GM19025 (cell line): ENCODE results near the gene UNC5CL.

Experiments used
- ATAC-seq: cut with Tn5 transposase; IDR thresholded peaks from one replicate; pipeline ENCODE4 v1.9.1; 2021; ENCODE audit warnings: mild to moderate bottlenecking, low read depth, moderate library complexity; ENCODE audit not compliant: unreplicated experiment

UNC5CL gene

GRCh38 chr6:41065550-41066026 is 26.6 kb upstream of the UNC5CL start:
- no peak for ATAC-seq

DNA sequence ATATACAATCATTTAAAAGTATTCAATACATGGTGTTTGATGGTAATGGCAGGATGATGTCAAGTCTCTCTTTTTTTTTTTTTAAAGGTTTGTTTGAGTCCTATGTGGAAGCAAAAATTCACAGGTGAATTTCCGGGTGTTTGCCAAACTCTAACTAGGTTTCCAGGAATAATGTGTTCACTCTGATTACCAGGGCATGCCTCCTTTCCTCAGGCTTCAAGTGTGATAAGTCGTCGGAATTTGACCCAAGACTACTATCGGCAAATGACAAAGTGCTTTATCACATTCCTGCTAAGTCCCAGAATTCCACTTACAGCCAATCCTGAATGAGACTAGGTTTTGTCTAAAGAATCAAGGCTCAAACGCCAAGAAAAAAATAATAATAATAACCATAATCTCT is 25.8 kb upstream of the UNC5CL start:
- no peak for ATAC-seq

GRCh38 chr6:41063884-41064285 is 24.9 kb upstream of the UNC5CL start:
- no peak for ATAC-seq

GRCh38 chr6:41062056-41062455 is 23.0 kb upstream of the UNC5CL start:
- ATAC-seq, result no peak

DNA sequence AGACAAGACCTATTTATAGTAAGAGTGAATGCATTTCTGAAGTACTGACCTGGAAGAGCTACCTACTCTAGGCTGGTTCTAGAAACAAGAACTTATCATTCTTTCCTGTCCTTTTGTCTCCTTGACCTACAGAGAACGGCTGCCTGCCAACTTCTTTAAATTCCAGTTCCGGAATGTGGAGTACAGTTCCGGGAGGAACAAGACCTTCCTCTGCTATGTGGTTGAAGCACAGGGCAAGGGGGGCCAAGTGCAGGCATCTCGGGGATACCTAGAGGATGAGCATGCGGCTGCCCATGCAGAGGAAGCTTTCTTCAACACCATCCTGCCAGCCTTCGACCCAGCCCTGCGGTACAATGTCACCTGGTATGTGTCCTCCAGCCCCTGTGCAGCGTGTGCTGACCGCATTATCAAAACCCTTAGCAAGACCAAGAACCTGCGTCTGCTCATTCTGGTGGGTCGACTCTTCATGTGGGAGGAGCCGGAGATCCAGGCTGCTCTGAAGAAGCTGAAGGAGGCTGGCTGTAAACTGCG is 22.2 kb upstream of the UNC5CL start:
- no peak for ATAC-seq

DNA sequence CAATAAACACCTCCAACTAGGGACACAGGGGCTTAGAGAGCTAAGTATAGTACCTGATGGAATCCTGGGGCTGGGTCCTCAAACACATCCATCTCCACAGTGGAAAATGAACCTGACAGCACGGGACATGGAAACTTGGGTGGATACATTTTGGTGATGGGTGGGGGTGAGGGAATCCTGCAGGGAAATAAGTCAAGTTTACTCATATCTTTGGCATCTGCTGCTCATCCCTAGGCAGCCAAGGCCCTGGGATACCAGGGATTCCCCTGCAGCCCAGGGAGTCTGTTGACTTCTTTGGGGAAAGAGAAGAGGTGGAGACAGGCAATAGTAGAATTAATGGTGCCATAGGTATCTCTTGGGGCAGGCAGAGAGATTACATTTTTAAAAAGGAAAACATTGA is 20.5 kb upstream of the UNC5CL start:
- no peak for ATAC-seq

DNA sequence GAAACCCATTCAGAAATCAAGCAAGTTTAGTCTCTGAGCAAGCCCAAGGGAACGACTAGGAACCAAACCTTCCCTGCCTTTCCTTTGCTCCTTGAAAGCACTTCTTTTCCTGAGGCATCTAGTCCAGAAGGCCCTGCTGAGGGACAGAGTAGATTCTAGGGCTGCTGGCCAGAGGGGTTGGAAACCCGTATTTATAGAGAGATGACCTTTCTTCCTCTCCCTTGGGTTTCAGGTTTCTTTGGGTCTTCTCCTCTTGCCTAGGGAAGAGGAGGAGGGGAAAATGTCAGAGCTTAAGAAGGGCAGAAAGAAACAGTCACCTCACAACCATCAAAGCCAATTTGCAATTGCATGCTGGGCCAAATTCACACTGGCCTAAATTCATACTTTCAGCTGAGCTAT is 19.8 kb upstream of the UNC5CL start:
- ATAC-seq, result no peak

DNA sequence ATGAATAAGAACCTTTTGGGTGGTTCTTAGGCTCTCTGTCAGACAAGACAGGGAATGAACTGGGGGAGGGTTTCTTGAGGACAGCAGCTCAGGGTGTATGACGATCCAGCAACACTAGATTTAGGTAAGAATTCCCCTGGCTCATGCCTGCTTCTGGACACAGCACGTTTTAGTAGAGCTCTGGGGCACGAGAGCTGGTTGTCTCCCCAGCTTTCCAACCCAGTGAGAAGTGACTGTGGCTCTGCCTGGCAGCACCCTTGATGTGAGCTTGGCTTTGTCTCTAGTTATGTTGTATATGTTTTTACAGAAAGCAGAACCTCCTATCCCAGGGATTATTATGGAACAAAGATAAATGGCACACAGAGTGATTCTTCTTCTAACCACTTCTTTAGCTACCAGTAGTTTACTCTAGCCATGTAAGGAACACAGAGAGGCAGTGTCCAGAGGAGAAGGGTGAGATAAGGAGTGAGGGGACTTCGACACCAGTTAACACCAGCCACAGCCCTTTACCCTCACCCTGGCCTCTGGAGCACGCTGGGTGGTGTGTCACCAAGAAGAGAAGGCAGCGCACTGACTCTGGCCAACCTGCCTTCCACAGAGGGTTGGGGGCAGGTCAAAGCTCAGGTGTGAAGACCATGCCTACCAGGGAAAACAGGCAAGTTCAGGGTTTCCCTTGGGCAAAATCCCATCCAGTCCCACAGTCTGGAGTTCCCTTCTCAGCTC is 17.9 kb upstream of the UNC5CL start:
- ATAC-seq, result no peak

DNA sequence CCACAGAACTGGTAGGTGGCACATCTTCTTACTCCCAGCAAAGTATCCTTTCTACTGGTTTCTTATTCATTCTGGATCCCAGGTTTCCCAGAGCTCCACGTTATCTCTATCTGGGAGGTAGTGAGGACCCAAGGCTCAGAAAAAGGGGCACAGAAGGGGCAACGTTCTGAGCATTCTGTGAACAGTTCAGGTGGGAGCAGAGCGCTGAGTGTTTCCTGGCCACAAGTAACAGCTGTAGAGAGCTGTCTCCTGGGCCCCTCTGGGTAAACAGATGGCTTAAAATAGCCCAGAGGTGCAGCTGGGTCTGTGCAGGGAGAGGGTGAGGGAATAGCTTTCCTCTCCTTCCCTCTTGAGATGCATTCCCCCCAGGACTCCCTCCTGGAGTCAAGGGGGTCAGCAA is 16.1 kb upstream of the UNC5CL start:
- ATAC-seq, result no peak

GRCh38 chr6:41054511-41054910 is 15.5 kb upstream of the UNC5CL start:
- ATAC-seq, result no peak

DNA sequence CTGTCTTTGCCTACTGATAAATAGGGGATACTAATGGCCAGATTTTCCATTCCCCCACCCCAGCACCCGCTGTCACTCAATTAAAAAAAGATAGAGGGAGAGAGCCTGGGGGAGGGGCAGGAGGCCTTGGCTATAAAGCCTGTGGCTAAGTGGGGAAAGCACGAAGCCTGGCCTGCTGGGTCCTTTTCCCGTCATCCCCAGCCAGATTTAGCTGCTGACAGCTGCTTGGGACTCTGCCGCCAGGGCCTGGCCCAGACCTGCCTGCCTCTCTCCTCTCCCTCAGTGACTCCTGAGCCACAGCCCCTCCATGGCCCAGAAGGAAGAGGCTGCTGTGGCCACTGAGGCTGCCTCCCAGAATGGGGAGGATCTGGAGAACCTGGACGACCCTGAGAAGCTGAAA is 14.0 kb upstream of the UNC5CL start, which contains the start of gene APOBEC2:
TSS of gene APOBEC2 (plus strand) at position 162 of the 400 bp plus-strand sequence. CDS start at position 308, 146 bp downstream.
- ATAC-seq, result no peak

DNA sequence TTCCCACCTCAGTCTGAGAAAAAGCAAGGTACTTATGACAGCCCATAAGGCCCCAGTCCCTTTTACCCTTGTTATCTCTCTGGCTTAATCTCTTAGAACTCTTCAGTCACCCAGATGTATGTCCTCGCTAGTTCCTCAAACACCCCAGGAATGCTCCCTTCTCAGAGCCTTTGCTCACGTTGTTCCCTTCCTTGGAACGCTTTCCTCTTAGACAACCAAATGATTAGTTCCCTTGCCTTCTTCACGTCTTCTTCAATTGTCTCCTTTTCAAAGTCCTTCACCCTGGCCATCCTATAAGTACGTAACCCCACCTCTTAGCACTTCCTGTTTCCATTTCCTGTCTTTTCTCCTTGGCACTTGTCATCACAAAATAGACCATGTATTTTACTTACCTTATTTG is 12.9 kb upstream of the UNC5CL start:
- ATAC-seq, result no peak

GRCh38 chr6:41050536-41050935 is 11.5 kb upstream of the UNC5CL start:
- no peak for ATAC-seq

GRCh38 chr6:41049955-41050354 is 10.9 kb upstream of the UNC5CL start:
- ATAC-seq, result no peak

DNA sequence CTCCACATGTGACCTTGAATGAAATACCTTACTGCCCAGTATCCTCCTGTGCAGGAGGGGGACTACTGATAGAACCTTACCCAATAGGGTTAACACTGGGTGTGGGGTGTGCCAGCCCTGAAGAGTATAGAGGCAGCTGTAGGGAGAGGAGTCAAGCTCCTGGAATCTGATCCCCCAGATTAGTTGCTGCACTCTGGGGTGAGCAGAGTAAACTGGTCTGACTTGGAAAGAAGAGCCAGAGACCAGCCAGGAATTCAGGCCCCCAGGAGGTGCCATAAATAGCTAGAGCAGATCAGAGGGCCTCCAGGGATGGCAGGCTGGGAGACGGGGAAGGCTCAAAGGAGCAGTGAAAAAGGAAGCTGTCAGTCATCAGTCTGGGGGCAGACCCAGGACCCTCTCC is 10.5 kb upstream of the UNC5CL start:
- no peak for ATAC-seq

DNA sequence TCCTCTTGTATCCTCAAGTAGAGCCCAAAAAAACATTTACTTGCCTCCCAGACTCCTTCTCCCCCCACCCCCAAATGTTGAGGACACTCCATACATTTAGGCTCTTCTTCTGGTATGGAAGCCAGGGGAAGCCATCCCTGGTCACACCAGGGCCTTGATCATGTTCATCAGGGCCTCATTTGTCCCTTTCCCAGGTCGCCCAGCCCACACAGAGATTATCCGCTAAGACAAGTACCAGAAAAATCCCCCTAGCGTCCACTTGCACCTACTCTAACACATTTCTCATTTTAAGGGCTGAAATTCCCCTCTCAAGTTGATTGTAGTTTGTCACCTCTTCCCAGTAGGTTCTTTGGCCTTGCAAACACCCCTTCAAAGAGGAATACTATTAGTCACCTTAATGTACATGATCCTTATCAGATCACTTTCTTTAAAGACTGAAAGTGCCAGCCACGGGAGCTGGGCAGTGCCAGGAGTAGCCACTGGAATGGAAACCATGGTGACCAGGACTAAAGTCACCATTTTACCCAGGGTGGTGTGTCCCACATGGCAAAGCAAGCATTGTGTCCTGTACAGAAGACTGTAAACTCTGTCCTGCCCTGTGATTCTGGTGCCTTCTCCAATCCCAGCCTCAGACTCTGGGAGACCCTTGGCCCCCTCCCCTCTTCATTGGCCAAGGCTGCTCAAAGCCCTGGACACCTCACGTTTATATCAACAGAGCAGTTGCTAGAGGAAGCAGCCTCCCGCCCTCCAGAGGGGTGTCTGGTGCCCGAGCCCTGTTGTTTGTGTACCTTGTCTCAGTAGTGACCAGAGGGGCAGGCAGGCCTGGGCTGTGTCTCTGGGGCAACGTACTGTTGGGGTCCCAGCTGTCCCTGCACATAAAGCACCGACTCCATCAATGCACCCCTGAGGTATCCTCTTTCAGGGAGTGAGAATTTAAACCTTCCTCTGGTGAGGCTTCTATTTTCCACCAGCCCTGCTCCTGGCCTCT is 9.0 kb upstream of the UNC5CL start:
- ATAC-seq, result no peak

DNA sequence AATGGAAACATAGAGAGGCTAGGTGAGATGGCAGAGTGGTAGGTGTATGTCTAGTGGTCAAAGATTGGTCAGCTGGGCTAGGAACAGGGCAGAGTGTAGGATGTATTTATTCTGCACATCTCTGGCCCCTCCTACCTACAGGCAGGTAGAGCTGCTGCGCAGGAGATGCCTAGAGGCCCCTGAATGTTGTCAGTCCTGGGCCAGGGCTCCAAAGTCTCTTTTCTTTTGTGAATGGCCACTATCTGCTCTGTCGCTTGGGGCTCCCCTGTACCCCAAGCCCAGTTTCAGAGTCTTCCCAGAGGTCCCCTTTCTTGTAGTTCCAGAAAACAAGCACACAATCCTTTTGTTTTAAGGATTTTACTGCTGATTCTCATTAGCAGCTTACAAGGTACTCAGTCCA is 8.3 kb upstream of the UNC5CL start:
- ATAC-seq, result no peak

GRCh38 chr6:41046084-41046483 is 7.1 kb upstream of the UNC5CL start:
- ATAC-seq, result no peak

DNA sequence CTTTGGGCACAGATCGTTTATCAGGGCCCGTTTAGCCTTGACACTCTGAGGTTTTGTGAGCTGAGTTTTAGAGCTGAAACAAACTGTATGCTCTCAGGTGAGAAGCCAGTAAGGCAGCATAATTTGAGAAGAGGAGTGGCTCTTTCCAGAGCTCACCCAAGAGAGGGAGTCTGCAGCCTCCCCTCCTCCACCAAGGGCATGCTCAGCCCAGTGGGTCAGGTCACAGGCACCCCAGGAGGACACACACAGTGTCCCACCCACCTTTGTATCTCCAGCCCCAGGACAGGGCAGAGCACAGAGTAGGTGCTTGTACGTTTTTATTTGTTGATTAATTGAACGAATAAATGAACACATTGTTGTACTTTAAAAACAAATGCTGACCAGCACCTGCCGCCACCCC is 6.6 kb upstream of the UNC5CL start:
- ATAC-seq, result no peak

DNA sequence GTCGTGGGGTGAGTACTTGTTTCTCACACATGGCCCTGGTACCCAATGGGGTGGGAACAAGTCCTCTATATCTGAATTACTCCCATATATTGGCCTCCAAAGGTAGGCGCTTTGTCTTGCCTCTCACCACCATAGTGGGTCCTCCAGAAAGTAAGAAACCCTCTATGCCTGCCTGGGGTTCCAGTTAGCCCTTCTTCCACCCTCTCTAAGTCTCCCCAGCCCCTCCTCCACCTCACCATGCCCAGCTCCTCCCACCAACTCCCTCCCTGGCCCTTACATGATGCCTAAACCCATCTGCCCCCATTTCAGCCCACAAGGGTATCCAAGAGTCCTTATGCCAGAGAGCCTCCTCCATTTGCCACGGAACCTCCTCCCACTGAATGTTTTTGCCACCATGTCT is 4.1 kb upstream of the UNC5CL start:
- ATAC-seq, result no peak
